SHP77 treated with DMSO at 0.1 percent for 48 hours (cell line): ENCODE measurements around the gene PNPLA7.
"Not testable (repeated sequence)": the region's sequence is repeated elsewhere in the genome, so short reads cannot be mapped to it uniquely, and the experiment has no call there.

ENCODE experiments used
- DNase-seq: peaks from one replicate; lab custom pipeline; 2025; lab: John Stamatoyannopoulos, UW

PNPLA7 gene

DNA sequence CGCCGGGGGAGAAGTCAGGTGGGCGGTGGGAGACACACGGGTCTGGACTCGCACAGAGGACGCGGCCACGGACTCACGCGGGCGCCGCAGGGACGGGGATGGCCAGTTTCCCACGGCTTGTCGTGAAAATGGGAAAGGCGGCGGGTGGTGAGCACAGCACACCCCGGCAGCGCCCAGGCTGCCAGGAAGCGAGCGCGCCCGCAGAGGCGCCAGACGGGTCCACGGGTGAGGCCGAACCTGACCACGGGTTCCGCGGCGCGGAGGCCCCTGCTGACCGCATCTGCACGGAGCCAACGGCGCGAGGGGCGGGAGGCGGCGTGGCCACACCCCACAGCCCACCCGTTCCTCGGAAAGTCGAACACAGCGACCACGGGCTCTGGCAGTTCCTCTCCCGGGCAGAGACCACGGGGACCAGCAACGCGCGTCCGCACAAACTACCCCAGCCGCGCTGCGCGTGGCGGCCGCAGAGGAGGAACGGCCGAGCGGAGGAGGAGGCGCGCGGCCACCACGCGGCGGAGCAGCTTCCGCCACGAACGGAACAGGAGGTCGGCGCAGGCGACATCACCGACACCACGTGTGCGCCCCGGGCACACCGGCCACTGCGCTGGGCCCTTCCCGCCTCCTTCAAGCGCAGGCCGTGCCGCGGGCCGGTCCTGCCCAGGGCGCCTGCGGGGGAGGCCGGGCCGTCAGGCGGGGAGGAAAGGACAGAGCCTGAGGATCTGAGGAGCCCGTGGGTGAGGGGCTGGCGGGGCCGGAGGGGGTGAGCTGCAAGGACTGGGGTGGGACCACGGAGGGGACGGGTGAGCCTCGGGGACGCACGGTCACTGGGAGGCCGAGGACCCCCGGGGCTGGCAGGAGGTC is 132.8 kb downstream of the PNPLA7 start:
- no peak for DNase-seq

DNA sequence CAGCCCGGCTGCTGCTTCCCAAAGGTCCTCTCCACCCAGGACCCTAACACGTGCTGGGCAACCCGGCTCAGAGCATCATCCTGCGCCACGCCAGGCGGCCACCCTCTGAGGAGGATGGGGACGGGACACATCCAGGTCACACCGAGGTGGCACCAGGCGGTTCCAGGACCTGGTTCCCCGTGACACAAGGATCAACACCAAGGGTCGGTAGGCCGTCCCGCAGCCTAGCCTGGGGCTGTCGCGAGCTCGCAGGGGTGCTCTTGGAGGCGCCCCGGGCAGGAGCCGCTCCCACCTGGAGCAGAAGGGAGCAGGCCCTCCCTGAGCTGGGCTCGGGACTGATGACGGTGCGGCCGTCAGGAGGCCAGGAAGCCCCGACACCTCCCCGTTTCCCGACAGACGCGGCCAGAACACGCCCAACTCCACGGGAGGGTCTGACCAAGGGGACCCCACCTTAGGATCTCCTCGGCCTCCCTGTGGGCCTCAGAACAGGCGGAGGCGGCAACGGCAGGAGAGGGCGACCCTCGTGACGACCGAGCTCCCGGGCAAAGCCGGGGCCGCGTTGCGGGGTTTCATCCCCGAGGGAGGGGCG is 133.5 kb downstream of the PNPLA7 start:
- no peak for DNase-seq

DNA sequence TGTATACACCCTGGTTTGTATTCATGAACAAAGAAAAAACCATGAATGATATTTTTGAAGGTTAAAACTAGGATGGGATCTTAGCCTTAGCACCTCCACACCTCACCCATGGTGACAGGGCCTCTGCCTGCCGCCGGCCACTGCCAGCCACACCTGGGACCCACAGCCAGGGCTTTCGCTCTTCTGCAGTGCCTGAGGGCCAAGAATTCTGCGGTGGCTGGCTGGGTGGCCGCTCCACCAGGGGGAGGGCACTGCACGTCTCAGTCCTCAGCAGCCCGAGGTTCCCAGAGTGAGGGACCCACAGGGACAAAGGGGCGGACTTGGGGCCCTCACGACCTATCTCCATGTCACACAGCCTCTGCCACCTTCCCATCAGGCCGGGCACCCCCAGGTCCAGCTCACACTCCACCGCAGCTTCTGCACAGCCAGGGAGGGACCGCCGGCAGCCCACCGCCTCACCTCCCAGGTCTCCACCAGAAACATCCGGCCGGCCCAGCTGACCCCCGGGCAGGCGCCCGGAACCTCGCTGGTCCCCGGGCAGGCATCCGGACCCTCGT is 134.1 kb downstream of the PNPLA7 start:
- no peak for DNase-seq

DNA sequence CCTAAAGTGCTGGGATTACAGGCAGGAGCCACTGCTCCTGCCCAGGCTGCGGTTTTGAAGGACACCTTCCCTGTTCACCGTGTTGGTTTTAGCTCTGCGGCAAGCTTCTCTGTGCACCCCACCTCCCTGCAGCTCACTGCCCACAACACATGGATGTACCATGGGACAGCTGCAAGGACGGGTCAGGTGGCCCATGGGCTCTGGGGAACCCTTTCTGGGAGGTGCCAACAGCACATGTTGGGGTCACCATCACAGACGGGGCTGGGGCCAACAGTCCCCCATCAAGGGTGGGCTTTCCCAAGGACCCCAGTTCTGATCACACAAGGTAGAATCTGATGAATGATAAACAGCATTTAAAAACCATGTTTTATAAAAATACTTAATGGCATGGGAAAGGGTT is 134.8 kb downstream of the PNPLA7 start:
- no peak for DNase-seq

DNA sequence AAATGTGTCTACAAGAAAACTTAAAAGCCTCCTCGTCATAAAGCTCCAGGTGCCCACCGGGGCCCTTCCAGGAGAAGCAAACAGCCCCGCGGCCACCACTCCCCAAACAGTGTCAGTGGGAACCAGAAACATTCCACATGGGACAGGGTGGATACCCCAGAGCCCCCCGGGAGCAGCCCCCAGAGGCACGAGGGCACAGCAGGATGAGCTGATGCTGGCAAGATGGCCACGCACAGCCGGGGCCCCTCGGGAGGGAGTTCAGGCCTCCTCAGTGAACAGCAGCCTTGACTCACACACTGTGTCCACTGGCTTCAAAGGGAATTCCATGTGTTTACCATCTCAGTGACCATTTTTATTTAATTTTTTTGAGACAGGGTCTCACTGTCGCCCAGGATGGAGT is 137.8 kb downstream of the PNPLA7 start:
- no peak for DNase-seq

DNA sequence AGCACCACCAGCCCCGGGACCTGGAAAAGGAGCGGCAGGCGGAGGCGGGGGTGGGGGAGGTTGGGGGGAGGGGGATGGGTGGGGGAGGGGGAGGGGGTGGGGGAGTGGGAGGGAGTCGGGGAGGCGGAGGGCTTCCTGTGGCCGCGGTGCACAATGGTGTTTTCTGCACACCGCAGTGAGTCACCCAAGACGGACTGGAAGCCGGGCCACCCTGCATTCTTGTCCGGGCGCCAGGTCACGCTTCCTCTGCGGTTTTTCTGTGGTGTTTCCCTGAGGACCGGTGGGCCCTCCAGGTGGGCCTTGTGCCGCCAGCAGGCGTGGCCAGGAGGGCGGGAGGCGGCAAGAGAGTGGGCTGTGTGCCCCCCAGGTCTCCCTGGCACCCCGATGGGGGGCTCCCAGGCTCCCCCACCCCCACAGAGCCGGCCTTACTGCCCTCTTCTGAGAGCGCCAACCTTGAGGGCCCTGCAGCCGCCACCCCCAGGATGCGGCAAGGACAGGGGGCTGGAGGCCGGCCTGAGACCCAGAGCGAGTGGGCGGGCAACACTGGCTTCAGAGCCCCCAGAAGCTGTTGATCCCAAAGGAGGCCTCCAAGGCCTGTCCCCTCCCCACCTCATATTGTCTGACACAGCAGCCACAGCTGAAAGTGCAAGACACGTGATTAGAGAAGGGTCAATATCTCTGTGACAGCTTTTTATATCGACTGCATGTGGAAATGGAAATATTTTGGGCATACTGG is 138.4 kb downstream of the PNPLA7 start:
- no peak for DNase-seq

DNA sequence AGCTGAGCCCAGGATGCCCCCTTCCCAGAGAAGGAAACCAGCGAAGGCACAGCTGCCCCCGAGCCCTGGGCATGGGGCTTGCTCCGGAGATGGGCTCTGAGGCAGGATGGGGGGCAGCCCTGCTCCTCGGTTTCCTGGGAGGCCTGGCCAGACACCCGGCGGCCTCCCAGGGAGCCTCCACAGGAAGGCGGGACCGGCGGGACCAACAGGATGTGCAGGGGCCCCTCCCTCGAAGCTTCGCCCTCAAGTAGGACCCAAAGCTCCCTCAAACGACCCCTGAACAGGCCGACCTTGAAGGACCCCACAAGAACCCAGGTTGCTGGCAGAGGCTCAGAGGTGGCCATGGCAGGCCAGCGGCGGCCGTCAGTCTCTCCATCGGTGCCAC is 138.9 kb downstream of the PNPLA7 start:
- DNase-seq = no peak

DNA sequence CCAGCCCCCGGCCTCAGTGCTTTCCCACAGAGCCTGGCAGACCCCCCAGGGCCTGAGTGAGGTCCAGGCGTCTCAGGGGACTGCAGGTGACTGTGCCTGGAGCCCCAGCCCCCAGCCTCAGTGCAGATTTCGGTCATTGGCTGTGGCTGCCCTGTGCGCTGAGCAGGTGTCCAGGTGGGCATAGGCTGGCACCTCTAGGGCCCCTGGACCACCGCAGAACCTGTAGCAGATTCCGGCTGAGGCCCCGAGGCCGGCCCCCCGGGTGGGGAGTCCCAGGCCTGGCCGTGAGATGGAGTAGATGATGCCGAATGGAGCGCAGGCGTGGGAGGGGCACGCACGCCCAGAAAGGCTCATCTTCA is 139.3 kb downstream of the PNPLA7 start:
- DNase-seq = no peak

DNA sequence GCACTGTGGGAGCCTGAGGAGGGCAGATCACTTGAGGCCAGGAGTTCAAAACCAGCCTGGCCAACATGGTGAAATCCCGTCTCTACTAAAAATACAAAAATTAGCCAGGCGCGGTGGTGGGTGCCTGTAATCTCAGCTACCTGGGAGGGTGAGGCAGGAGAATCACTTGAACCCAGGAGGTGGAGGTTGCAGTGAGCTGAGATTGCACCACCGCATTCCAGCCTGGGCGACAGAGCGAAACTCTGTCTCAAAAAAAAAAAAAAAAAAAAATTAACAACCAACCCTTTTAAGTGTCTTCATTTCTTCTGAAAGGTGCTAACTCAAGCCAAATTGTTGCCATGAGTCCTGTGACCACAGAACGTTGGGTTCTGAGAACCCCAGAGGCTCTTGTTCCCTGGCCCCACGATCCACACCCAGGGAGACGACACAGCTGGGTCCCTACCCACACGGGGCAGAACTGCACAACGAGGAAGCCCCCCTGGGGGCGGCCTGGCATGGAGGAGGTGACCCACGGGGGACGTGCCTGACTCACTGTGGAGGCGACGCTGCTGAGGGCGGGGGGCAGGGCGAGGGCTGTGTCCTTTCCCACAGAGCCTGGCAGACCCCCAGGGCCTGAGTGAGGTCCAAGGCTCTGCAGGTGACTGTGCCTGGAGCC is 139.8 kb downstream of the PNPLA7 start:
- not testable (repeated sequence) for DNase-seq
